GM18505 (cell line): ENCODE results near the gene POLN.

Source experiments
- ATAC-seq: cut with Tn5 transposase; IDR thresholded peaks from one replicate; pipeline ENCODE4 v1.9.1; 2021; ENCODE audit not compliant: unreplicated experiment
- POLR2A ChIP-seq: IDR thresholded peaks from 4 replicates; pipeline ENCODE4 v1.6.1; 2011; ENCODE audit warnings: borderline replicate concordance; ENCODE audit not compliant: insufficient read depth, insufficient read length; ENCODE audit errors: extremely low read depth

The POLN gene

DNA sequence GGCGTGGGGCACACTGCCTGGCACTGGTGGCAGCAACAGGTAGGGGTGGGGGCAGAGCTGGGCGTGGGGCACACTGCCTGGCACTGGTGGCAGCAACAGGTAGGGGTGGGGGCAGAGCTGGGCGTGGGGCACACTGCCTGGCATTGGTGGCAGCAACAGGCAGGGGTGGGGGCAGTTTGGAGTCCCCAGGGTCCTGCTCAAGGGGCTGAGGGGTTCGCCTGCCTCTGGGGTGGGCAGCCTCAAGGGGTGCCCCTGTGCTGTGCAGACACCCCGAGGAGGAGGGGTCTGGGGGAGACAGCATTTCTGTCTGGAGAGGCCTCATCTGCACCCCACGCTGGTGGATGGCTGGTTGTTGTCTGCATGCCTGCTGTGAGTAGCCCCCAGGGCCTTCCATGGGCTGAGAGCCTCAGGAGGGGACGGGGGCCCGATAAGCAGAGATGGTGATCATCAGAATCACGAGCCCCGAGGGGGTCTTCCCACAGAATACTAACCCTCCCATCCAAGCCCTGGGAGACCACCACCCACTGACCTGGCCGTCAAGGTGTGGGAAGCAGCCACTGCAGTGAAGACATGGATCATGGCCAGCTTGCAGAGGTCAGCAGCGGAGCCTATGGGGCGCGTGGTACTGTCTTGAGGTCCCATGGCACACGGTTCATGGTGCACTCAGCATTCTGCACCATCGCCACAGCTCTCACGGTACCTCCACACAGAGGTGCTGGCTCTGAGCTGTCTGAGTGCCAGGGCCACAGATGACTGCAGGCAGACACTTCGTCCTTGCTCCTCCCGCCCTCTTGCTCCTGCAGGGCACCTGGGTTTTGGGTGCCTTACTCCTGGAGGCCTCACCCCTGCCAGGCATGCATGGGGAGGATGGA, 161.3 kb downstream of the POLN start:
- no peak for TF ChIP-seq POLR2A
- ATAC-seq: no peak

DNA sequence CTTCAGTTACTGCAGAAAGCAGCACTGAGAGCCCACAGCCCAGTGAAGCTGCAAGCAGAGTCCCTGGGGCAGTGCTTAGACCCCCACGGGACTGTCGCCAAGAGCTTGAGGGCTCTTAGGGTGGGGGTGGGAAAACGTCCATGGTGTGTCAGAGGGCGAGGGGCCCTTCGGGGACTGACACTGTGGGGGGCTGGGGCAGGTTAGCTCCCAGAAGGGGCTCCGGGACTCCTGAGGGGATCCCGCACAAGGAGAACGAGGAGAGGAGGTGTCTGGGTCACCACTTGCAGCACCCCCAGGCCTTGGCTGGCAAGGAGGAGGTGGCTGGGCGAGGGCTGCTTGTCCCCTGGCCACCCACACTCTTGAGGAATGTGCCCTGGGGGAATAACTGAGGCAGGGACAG, 162.0 kb downstream of the POLN start:
- TF ChIP-seq POLR2A: no peak
- no peak for ATAC-seq

DNA sequence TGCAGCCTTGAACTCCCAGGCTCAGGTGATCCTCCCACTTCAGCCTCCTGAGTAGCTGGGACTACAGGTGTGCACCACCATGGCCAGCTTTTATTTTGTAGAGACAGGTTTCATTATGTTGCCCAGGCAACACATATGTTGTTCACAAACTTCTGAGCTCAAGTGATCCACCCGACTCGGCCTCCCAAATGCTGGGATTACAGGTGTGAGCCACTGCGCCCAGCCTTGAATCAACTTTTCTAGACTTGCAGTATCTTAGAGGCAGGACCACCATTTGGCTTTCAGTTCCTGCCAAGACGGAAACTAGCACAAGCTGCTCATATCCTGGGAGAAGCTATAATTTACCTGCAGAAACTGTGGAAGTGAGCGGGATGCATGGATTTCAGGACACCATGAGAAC, 162.9 kb downstream of the POLN start:
- TF ChIP-seq POLR2A: no peak
- ATAC-seq: no peak

DNA sequence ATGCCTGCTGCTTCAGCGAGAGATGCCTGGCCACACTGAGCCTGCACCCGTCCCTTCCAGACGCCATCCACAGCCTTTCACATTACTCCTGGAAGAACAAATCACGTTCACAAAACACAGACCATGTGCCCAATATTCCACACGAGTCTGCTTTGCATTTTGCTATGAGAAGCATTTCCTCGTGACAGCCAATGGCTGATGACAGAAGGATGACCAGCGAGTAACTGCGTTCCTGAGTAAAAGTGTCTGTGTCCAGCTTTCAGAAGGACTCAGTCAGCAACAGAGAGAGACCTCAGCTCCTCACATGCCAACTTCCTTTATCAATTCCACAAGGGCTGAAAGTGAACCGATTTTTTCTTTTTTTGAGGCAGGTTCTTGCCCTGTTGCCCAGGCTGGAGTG, 163.3 kb downstream of the POLN start:
- no peak for TF ChIP-seq POLR2A
- no peak for ATAC-seq

DNA sequence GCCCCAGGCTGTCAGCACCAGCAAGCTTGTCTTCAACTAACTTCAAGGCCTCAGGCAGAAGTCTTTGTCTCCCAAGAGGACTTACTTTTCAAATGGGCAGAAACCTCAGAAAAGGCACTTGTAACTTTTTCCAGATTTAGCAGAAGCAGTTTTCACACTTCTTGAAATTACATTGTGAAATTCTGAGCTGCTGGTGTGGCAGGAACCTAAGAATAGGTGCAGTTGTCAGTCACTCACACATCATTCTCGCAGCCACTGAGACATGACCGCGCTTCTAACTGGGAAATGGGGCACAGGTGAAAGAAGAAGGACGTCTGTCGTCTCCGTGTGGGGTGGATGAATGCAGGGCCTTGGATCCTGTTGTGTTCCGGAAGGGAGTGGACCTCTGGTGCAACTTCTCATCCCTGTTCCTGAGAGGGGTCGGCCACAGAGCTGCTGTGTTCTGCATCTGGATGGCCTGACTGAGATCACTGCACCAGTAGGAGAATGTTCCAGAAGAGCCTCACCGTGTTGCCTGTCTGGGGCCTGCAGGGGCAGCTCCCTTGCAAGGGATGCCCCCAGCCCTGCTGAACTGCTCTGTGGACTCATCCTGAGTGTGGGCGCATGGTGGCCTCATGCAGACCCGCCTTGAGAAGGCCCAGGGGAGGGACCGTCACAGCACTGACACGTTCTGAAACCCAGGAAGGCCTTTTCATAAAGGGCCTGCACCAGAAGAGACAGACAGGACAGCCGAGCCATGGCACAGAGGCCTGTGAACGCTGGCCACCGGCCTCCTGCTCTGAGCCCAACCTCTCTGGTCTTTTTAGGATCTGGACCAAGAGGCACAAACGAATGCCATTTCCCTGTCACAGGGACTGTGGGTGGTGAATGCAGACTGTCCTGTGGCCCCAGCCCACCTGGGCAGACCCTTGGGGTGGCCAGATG, 164.1 kb downstream of the POLN start:
- no peak for TF ChIP-seq POLR2A
- no peak for ATAC-seq

DNA sequence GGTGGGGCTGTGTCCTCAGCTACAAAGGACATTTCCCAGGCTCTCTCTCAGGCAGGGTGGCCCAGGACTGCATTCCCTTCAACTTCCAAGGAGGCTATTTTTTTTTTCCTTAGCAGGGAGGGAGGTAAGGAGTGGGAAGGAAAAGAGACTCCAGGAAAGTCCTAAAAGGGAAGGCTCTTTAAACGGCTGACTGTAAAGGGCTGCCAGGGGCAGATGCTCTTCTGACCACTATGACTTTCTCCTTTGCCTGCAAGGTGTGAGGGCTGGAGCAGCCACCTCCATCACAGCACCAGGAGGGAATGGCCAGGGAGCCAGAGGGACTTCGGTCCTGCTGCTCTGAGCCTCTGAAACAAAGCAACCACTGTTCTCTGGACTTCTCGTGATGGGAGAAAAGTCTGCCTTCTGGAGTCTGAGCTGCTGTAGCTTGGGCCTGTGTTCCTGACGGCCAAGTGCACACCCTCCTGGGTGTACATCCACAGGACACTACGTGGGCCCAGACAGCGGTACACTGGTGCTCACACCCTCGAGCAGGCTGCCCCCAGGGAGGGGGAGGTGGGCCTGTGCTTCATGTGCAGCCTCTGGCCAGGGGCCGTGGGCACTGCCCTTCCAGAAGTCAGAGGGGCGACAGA, 164.9 kb downstream of the POLN start:
- ATAC-seq: no peak
- no peak for TF ChIP-seq POLR2A

DNA sequence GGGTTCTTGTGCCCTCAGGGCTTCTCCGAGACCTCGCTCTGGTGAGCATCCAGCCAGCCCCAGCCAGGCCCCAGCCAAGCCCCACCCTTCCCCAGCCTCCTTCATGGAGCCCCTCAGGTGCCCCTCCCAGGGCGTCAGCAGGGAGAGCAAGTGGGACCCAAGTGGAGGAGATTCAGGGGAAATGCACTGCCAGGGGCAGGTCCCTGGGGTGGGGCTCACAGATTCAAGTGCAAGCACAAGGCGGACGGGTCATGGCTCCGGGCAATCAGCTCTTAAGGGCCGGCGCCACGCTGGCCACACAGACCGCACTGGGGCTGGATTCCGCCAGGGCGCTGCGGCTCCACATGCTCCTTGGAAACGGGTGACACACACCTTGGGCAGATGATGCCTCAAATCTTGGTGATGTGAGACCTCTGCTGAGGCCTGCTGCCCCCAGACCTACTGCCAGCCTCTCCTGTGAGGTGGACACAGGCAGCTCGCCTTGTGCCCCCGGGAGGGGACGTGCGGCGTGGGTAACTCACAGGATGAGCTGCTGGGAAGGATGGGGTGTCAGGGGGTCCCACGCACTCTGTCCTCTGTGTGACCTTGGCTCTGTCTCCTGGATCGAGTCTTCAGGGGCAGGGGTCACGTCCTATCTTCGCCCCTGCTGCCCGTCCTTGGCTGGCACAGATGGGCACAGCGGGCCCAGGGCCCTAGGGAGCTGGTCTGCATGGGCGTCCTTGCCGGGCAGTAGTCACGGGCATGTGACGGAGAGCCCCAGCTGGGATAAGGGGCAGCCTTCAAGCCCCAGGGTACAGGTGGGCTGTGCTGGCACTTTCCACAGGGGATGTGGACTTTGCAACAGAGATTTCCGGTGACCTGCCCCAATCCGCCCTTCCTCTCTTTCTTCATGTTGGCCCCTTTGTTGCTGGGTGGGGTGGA, 165.7 kb downstream of the POLN start:
- no peak for TF ChIP-seq POLR2A
- no peak for ATAC-seq

DNA sequence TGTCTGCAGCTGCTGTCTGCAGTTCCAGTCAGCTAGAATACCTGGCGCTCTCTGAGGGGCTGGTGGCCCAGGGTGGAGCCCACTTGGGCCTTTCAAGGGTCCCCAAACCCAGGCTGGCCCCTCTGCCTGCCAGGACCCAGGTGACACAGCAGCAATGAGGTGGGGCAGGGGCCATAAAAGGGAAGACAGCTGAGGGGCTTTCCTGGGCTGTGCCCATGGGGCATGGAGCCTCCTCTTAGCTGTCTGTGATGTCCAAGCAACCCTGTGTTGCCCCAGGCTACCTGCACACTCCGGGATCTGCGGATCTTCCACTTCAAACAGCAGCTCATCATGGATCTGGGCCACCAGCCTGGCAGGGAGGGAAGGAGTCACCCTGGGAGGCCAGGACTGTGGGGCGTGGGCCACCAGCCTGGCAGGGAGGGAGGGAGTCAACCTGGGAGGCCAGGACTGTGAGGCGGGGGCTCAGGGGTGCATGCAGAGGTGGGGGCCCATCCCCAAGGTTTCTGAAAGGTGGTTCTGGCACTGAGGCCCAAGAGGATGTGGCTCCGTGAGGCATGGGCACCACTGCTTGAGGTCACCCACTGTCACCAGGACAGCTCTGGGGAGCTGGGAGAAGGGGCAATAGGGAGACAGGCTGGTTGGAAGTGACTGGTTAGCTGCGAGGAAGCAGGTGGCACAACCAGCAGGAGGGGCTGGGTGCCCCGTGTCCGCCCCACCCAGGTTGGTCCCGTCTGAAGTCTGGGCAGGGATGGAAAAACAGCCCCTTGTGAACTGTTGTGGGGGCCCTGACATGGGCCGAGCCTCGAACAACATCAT, 166.5 kb downstream of the POLN start:
- no peak for ATAC-seq
- TF ChIP-seq POLR2A: no peak

DNA sequence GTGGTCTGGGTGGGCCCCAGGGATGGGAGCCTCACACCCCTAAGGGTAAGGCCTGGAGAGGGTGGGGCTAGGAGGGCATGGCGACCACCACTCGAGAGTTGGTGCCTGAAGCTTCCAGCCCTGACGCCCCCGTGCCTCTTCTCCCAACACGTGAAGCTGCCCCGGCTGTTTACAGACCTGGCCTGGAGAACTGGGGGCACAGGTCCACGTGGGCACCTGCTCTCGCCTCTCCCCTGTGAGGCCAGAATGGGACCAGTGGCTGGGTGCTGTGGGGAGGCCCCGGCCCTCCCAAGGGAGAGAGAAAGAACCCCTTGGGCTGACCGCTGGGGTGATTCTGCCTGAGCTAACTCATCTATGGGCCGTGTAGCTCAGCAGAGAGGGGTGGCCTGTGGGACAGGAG, 167.3 kb downstream of the POLN start:
- TF ChIP-seq POLR2A: no peak
- no peak for ATAC-seq

DNA sequence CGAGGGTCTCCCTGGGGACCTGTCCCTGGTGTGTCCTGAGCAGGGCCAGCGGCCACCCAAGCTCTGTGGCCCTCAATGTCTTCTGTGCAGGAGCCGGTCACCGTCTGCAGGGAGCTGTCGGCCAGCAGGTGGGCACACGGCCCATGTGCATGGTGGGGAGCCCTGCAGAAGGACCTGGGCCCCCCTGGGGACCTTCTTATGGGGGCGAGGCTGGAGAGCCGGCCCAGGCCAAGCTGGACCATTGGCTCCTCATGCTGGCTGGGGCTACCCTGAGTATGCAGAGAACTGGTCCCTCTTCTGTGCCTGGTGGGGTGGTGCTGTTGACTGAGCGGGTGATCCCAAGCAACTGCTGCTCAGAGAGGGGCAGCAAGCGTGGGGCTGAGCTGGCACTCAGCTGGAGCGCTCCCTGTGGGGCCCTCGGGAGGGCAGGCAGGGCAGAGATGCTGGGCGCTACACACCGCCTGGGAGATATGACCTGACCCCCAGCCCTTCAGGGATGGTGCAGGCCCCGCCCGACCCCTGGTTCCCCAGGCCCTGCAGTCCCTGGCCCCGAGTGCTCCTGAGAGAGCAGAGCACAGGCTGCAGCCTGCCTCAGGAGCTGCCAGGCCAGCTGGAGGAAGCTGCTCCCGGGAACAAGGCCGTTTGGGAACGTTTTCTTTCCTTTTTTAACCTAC, 168.0 kb downstream of the POLN start:
- no peak for TF ChIP-seq POLR2A
- ATAC-seq: no peak
